ENCODE measurements around the gene MAK. TPM values are rescaled to one million over a fixed set of nuclear protein-coding genes. Genes with fewer than 3 reads are reported as not detected.
"Not testable (repeated sequence)": the region's sequence is repeated elsewhere in the genome, so short reads cannot be mapped to it uniquely, and the experiment has no call there.

Gene MAK
- total RNA-seq, 1 donor from 2014 or later, result 0.10 TPM

GRCh38 chr6:10853849-10854300 lies 15.5 kb upstream of the MAK start:
- not testable (repeated sequence) for DNase-seq (ENCODE audit: low read depth)

DNA sequence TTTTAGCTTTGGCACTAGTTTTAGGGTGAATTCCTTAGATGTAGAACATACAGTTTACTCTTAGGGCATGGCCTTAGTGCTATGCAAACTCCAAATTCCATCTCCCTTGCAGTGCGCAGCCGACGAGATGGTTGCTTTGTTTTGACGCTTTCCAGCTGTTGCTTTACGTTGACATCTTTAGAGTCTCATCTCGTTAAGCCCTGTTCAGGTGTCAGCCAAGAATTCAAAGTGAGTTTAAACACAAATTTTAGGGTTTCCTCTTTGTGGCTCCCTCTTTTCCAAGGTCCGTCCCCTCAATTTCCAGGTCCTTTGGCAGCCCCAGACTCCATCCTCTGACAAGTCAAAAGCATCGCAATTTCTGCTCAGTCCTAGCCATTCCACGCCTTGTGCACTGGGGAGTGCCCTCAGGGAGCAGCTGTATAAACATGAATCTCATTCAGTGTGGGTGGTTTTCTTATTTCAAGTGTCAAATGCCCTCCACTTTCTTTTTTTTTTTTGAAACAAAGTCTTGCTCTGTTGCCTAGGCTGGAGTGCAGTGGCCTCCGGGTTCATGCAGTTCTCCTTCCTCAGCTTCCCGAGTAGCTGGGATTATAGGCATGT lies 14.1 kb upstream of the MAK start:
- no peak for DNase-seq (ENCODE audit: low read depth)

GRCh38 chr6:10850728-10851127 lies 12.4 kb upstream of the MAK start:
- DNase-seq (ENCODE audit: low read depth), result peak; percentile 11

DNA sequence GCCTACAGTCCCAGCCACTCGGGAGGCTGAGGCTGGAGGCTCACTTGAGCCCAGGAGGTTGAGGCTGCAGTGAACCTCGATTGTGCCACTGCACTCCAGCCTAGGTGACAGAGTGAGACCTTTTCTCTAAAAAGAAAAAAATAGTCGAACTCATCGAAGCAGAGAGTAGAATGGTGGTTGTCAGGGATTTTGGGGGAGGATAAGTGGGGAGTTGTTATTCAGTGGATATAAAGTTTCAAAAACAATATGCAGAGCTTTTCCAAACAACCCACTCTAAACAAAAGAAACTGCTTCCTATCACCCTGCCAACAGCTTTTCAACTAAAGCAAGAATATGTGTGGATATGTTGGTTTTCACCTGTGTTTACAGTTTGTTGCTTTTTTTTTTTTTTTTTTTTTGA lies 11.6 kb upstream of the MAK start:
- no peak for DNase-seq (ENCODE audit: low read depth)

DNA sequence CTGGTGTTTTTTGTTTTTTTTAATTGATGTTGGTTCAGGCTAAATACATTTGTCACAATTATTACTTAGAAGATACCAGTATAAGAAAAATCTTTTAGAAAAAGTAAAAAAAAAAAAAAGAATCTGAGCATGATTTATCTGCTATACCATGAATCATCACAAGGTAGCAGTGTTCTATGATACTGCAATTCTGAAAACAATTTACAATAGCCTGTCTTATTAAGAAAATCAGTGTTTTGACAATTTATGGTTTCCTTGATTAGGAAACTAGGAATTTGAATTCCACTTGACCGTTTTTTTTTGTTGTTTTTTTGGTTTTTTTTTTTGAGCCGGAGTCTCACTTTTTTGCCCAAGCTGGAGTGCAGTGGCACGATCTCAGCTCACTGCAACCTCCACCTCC lies 9.3 kb upstream of the MAK start:
- peak; percentile 13 for DNase-seq (ENCODE audit: low read depth)

- DNase-seq (ENCODE audit: low read depth), result no peak
Observed at GRCh38 chr6:10843554-10843953, 5.2 kb upstream of the MAK start.

DNA sequence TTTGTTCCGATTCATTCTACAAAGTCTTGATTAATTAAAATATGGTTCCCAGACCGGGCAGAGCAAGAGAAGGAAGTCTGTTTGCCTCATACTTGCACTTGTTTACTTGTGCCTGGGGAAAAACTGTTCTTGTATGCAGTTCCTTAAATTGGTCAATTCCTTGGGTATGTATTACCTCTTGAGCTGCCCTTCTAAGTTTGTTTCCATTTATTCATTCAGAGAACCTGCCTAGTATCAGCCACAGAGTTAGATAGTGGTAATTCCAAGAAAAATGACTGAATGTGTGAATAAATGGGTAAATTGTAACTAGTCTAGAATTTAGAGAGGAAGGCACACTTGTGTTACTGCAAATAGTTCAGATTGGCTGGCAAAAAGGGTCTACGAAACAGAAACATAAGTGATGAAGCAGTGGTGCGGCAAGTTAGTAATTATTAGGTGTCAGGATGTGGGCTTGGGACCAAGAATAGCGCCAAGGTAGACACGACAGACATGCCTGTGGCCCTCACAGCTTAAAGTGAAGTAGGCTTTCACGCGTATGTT lies 525 bp upstream of the MAK start:
- DNase-seq (ENCODE audit: low read depth), result peak; percentile 66

GRCh38 chr6:10837622-10837994 lies 731 bp downstream of the MAK start:
- peak; percentile 9 for DNase-seq (ENCODE audit: low read depth)

GRCh38 chr6:10837009-10837621 lies 1.2 kb downstream of the MAK start:
- no peak for DNase-seq (ENCODE audit: low read depth)

DNA sequence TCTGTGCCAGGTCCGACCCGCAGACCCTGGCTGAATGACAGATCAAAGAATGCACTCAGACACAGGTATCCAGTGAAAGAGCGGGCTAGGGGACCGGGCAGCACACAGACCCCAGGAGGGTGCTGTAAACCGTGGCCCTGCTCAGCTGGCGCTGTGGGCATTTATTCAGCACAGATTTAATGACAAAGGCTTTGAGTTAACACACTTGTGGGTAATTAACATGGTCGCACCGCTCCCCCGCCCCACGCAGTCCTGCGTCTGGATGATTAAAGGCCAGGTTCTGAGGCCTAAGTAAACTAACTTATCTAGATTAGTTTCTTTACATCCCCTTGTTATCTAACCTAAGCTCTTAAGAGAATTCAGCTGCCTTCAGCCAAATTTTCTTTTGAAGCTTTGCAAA lies 3.5 kb downstream of the MAK start:
- DNase-seq (ENCODE audit: low read depth), result no peak

DNA sequence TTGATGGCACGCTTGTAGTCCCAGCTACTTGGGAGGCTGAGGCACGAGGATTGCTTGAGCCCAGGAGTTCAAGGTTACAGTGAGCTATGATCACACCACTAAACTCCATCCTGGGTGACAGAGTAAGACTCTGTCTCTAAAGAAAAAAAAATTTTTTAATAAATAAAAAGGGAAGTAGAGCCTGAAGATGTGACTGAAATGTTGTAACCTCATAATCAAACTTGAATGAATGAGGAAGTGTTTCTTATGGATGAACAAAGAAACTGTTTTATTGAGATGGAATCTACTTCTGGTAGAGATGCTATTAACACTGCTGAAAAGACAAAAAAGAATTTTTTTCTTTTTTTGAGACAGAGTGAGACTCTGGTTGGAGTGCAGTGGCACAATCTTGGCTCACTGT lies 6.7 kb downstream of the MAK start:
- no peak for DNase-seq (ENCODE audit: low read depth)

- DNase-seq (ENCODE audit: low read depth), result no peak
Observed at GRCh38 chr6:10824819-10825218, 13.5 kb downstream of the MAK start.

DNA sequence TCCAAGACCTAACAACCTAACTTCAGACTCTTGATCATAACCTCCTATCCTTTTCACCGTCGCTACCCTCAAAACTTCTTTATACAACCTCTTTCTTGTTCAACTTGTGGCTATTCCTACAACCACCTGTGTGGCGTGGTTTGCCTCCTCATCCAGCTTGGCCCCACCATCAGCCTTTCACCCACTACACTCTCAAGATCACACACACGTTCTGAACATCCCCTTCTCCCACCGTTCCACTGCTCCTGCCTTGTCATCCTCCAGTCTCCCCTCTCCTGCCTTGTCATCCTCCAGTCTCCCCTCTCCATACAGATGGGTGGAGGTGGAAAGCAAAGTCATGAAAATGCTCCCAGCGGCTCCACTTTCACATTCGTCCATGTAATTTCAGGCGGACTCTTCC lies 14.0 kb downstream of the MAK start:
- no peak for DNase-seq (ENCODE audit: low read depth)

DNA sequence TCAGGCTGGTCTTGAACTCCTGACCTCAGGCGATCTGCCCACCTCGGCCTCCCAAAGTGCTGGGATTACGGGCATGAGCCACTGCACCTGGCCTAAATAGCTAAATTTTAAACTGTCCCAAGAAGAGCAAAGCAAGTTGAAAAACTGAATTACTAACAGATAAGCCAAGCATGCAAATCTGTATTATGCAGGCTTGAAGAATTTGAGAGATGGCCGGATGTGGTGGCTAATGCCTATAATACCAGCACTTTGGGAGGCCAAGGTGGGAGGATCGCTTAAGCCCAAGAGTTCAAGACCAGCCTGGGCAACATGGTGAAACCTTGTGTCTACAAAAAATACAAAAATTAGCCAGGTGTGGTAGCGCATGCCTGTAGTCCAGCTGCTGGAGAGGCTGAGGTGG lies 24.2 kb downstream of the MAK start:
- not testable (repeated sequence) for DNase-seq (ENCODE audit: low read depth)

GRCh38 chr6:10809098-10809497 lies 29.2 kb downstream of the MAK start:
- DNase-seq (ENCODE audit: low read depth), result peak; percentile 9

DNA sequence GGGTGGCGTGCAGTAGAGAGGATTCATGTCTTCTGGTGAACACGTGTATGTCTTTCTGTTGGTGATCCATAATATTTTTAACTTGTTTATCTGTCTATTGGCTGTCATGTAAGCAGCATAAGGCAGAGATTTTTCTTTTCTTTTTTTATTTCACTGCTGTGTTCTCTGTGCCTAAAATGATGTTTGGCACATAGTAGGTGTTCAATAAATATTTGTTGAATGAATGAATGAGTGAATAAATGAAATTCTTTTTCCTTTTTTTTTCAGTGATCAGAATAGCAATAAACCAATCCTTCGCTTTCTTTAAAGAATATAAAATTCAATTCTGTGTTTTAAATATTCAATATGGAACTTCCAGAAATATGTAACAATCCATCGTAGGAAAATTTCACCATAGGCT lies 30.0 kb downstream of the MAK start:
- no peak for DNase-seq (ENCODE audit: low read depth)

- peak; percentile 52 for DNase-seq (ENCODE audit: low read depth)
Observed at GRCh38 chr6:10801224-10801848, 37.0 kb downstream of the MAK start.

DNA sequence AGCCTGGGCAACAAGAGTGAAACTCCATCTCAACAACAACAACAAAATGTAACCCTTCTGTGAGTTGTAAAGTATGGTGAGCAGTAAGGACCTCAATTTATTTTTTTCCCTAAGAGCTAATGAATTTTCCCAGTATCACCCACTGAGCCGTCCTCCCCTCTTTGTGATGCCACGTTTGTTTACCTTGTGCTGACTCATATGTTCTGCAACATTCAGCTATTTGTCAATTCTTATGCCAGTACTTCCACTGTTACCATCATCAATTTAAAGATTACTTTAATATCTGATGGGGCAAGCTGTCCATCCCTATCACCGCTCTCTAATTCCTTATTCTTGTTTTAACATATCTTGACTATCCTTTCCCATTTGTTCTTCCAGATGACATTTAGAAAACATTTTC lies 37.5 kb downstream of the MAK start:
- peak; percentile 72 for DNase-seq (ENCODE audit: low read depth)

DNA sequence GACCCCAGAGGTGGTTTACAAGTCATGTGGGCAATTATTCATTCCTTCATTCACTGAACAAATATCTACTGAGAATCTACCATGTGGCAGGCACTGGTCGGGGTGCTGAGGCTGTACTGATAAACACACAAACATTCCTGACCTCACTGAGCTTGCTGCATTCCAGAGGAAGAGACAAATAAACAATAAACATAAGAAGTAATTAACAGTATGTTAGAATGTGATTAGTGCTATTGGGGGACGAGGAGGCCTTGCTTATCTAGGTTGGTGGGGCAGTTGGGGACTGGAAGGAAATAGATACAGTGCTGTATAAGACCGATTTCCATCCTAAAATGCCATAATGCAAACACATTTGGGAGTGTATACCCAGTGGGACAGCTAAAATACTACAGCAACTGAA lies 44.1 kb downstream of the MAK start:
- DNase-seq (ENCODE audit: low read depth), result no peak

- DNase-seq (ENCODE audit: low read depth), result no peak
Observed at GRCh38 chr6:10793695-10794094, 44.6 kb downstream of the MAK start.

GRCh38 chr6:10793035-10793434 lies 45.3 kb downstream of the MAK start:
- no peak for DNase-seq (ENCODE audit: low read depth)

- DNase-seq (ENCODE audit: low read depth), result no peak
Observed at GRCh38 chr6:10792101-10792500, 46.2 kb downstream of the MAK start.

DNA sequence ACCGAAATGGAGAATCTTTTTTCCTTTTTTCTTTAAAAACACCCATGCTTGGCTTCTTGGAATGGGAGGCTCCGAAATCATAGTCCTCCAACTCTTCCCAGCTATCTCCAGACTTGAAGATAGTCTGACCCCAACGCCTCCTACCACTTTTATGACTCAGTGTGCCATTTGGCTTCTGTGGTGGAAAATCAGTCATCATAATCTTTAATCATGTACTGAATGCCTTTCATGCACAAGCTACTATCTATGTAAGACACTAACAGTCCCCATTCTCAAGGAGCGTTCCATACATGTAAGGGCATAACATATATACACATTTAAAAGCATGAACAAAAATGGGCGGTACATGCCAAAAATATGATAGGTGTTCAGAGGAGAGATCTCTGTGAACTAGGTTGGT lies 46.7 kb downstream of the MAK start:
- no peak for DNase-seq (ENCODE audit: low read depth)

Measured in renal cortical epithelial cell (primary cell).